Bronchial epithelial cell (primary cell): ENCODE measurements around the gene ACP1. TPM values are rescaled to one million over a fixed set of nuclear protein-coding genes. Genes with fewer than 3 reads are reported as not detected.

Experiments
- DNase-seq: peaks from one replicate; pipeline ENCODE4 v3.0.0-alpha.2; 2010; ENCODE audit warnings: low read depth
- FAIRE-seq: peaks from 2 replicates; lab custom pipeline; 2011; peaks lifted over from hg19 to GRCh38; lab: Jason Lieb, UNC
- H3K27me3 ChIP-seq: 2 replicates; pipeline ENCODE4 v1.5.1; 2011; ENCODE audit warnings: low read length; ENCODE audit not compliant: control insufficient read depth, insufficient read depth
- H3K36me3 ChIP-seq: 2 replicates; pipeline ENCODE4 v1.5.1; 2011; ENCODE audit warnings: low read length; ENCODE audit not compliant: control insufficient read depth, insufficient read depth
- H3K4me3 ChIP-seq: 2 replicates; pipeline ENCODE4 v1.5.1; 2011; ENCODE audit warnings: mild to moderate bottlenecking, low read depth, low read length, control low read depth
- CTCF ChIP-seq: IDR thresholded peaks from 2 replicates; pipeline ENCODE4 v1.5.1; 2011; ENCODE audit warnings: mild to moderate bottlenecking, moderate library complexity, low read length, control low read depth, inconsistent platforms; ENCODE audit not compliant: insufficient read depth, severe bottlenecking
- total RNA-seq: library from RNA; depleted of rRNA; stranded (reverse); fragments of >200 nt; gene quantifications from 2 replicates; pipeline ENCODE4 v1.2.1, GENCODE V29; 2014

The ACP1 gene
- 106 and 111 TPM in 2 replicates for total RNA-seq

- no peak for TF ChIP-seq CTCF
- DNase-seq (peak; percentile 93), FAIRE-seq (no peak)
- Histone ChIP-seq H3K36me3 (no peaks in the 10 kb centered on the region), H3K27me3 (no peaks in the 10 kb centered on the region), H3K4me3 (peak within 1 kb of the TSS; percentile 98)
Measured at GRCh38 chr2:264493-265468, at the start of gene ACP1. Gene ACP1 (plus strand): TSS chr2:264947. CDS start chr2:264965, 18 bp downstream.

GRCh38 chr2:216068-216467, 48.7 kb upstream of the ACP1 start:
- no peak overlapping the region for H3K4me3 ChIP-seq
- no peak for FAIRE-seq
- H3K27me3 ChIP-seq: no peaks in the 10 kb centered on the region
- peaks cover 5% of the 10 kb centered on the region for H3K36me3 ChIP-seq
- TF ChIP-seq CTCF: no peak
- DNase-seq: no peak

GRCh38 chr2:223451-223850, 41.3 kb upstream of the ACP1 start:
- no peak for TF ChIP-seq CTCF
- H3K27me3 ChIP-seq: no peaks in the 10 kb centered on the region
- FAIRE-seq (no peak), DNase-seq (no peak)
- no peak overlapping the region for H3K4me3 ChIP-seq
- H3K36me3 ChIP-seq: peaks cover 5% of the 10 kb centered on the region

- Histone ChIP-seq H3K4me3 (no peak overlapping the region), H3K27me3 (no peaks in the 10 kb centered on the region), H3K36me3 (peaks cover 5% of the 10 kb centered on the region)
- DNase-seq (no peak), FAIRE-seq (no peak)
- no peak for TF ChIP-seq CTCF
Measured at GRCh38 chr2:223971-224760, 40.6 kb upstream of the ACP1 start.

GRCh38 chr2:228115-228514, 36.6 kb upstream of the ACP1 start:
- TF ChIP-seq CTCF: no peak
- H3K36me3 ChIP-seq: peaks cover 7% of the 10 kb centered on the region
- DNase-seq: no peak

More at GRCh38 chr2:228115-228514, 36.6 kb upstream of the ACP1 start:
- Histone ChIP-seq H3K27me3 (no peaks in the 10 kb centered on the region), H3K4me3 (no peak overlapping the region)
- FAIRE-seq: no peak
